ENCODE results near the gene PLA2G3. TPM values are rescaled to one million over a fixed set of nuclear protein-coding genes. Genes with fewer than 3 reads are reported as not detected.

The PLA2G3 gene
- 0.37 to 0.39 TPM (median 0.38 TPM) in 3 replicates for polyA plus RNA-seq
- polyA plus RNA-seq (2011; ENCODE audit: low read depth) = 0.70 TPM
- 0.11 and 0.12 TPM in 2 replicates for polyA plus RNA-seq (2011; cell fraction: cytosol; rRNA removed)
- 0.34 and 0.53 TPM in 2 replicates for polyA plus RNA-seq (2011; cell fraction: nucleus; rRNA removed)
- polyA plus RNA-seq (2012; ENCODE audit: low replicate concordance) = 0.44 and 2.1 TPM in 2 replicates
- polyA minus RNA-seq = 0.46 to 0.59 TPM in 2 of 3 replicates, not detected in the other
- polyA minus RNA-seq (2011; cell fraction: cytosol; rRNA and poly(A)+ RNA removed) = not detected
- 0.21 TPM in 1 of 2 replicates, not detected in the other for polyA minus RNA-seq (2011; cell fraction: nucleus; rRNA and poly(A)+ RNA removed)

GRCh38 chr22:31139866-31140716 is at the start of gene PLA2G3:
Gene PLA2G3 (minus strand): TSS chr22:31140508. CDS start chr22:31140354, 154 bp downstream.
- H3K36me3 ChIP-seq (ENCODE audit: control insufficient read depth in 2 of 2, extremely low read depth in 1 of 2, insufficient read depth in 2 of 2, low read length in 2 of 2) = no peaks in the 10 kb centered on the region

GRCh38 chr22:31187627-31188026 is 47.3 kb upstream of the PLA2G3 start:
- TF ChIP-seq EZH2 (IDR thresholded peaks at IDR 0.05; ENCODE audit: low read length) = no peak
- no peak for TF ChIP-seq CTCF (optimal IDR thresholded peaks at IDR 0.05 in 1 of 3, IDR thresholded peaks at IDR 0.05 in 1 of 3, conservative IDR thresholded peaks at IDR 0.05 in 1 of 3; ENCODE audit: extremely low read depth in 1 of 3, insufficient read depth in 2 of 3, low read length in 3 of 3)
- no peak overlapping the region for H3K9ac ChIP-seq (ENCODE audit: control insufficient read depth, extremely low read depth, insufficient read depth, low read length)
- H2AFZ ChIP-seq (ENCODE audit: control insufficient read depth, low read length) = no peak overlapping the region
- dilution Hi-C loops (cut with MboI; ENCODE audit: extremely low pct_ligation_motif_present, low sequenced_read_pairs) = no loop called here
- H3K4me3 ChIP-seq (ENCODE audit: control insufficient read depth in 2 of 3, extremely low read depth in 1 of 3, insufficient read depth in 2 of 3, low read depth in 1 of 3, low read length in 3 of 3) = no peak overlapping the region
- H3K36me3 ChIP-seq (ENCODE audit: control insufficient read depth in 2 of 2, extremely low read depth in 1 of 2, insufficient read depth in 2 of 2, low read length in 2 of 2) = peaks cover 9 to 13% of the 10 kb centered on the region in 2 experiments
- H3K4me2 ChIP-seq (ENCODE audit: control insufficient read depth, extremely low read depth, insufficient read depth, low read depth, low read length) = no peak overlapping the region
- H3K27ac ChIP-seq (ENCODE audit: control insufficient read depth, insufficient read depth, low read length) = no peak overlapping the region
- no peaks in the 10 kb centered on the region for H3K9me1 ChIP-seq (ENCODE audit: control insufficient read depth, extremely low read depth, insufficient read depth, low read length)
- H3K27me3 ChIP-seq (ENCODE audit: control insufficient read depth, extremely low read depth, insufficient read depth, low read length) = no peaks in the 10 kb centered on the region
- H3K4me1 ChIP-seq (ENCODE audit: control insufficient read depth, extremely low read depth, insufficient read depth, low read length) = peaks cover 4% of the 10 kb centered on the region
- DNase-seq (ENCODE audit: low read depth, low spot score) (no peak), FAIRE-seq (no peak)
- H3K79me2 ChIP-seq (ENCODE audit: control insufficient read depth, insufficient read depth, low read length) = peaks cover 7% of the 10 kb centered on the region
- H3K9me3 ChIP-seq (ENCODE audit: control insufficient read depth, low read depth, low read length) = no peaks in the 10 kb centered on the region
- H4K20me1 ChIP-seq (ENCODE audit: control insufficient read depth, extremely low read depth, insufficient read depth, low read length) = no peaks in the 10 kb centered on the region

More at GRCh38 chr22:31139866-31140716, at the start of gene PLA2G3:
- peaks cover 21% of the 10 kb centered on the region for H3K4me1 ChIP-seq (ENCODE audit: control insufficient read depth, extremely low read depth, insufficient read depth, low read length)
- no peak within 1 kb of the TSS for H3K9ac ChIP-seq (ENCODE audit: control insufficient read depth, extremely low read depth, insufficient read depth, low read length)
- H3K27ac ChIP-seq (ENCODE audit: control insufficient read depth, insufficient read depth, low read length) = no peak within 1 kb of the TSS
- no peak for FAIRE-seq
- TF ChIP-seq EZH2 (IDR thresholded peaks at IDR 0.05; ENCODE audit: low read length) (no peak), CTCF (optimal IDR thresholded peaks at IDR 0.05 in 1 of 3, IDR thresholded peaks at IDR 0.05 in 1 of 3, conservative IDR thresholded peaks at IDR 0.05 in 1 of 3; ENCODE audit: extremely low read depth in 1 of 3, insufficient read depth in 2 of 3, low read length in 3 of 3) (no peak)
- DNase-seq (ENCODE audit: low read depth, low spot score) = no peak
- peaks cover 4% of the 10 kb centered on the region for H3K27me3 ChIP-seq (ENCODE audit: control insufficient read depth, extremely low read depth, insufficient read depth, low read length)
- H3K4me2 ChIP-seq (ENCODE audit: control insufficient read depth, extremely low read depth, insufficient read depth, low read depth, low read length) = no peak within 1 kb of the TSS
- no peak within 1 kb of the TSS for H3K4me3 ChIP-seq (ENCODE audit: control insufficient read depth in 2 of 3, extremely low read depth in 1 of 3, insufficient read depth in 2 of 3, low read depth in 1 of 3, low read length in 3 of 3)
- dilution Hi-C loops (cut with MboI; ENCODE audit: extremely low pct_ligation_motif_present, low sequenced_read_pairs) = no loop called here
- H3K9me3 ChIP-seq (ENCODE audit: control insufficient read depth, low read depth, low read length) = no peaks in the 10 kb centered on the region
- no peak within 1 kb of the TSS for H2AFZ ChIP-seq (ENCODE audit: control insufficient read depth, low read length)
- no peaks in the 10 kb centered on the region for H3K79me2 ChIP-seq (ENCODE audit: control insufficient read depth, insufficient read depth, low read length)
- H4K20me1 ChIP-seq (ENCODE audit: control insufficient read depth, extremely low read depth, insufficient read depth, low read length) = no peaks in the 10 kb centered on the region
- H3K9me1 ChIP-seq (ENCODE audit: control insufficient read depth, extremely low read depth, insufficient read depth, low read length) = no peaks in the 10 kb centered on the region
